Measurements from ENCODE around the gene GTF2F2.

GTF2F2 gene, protein sequence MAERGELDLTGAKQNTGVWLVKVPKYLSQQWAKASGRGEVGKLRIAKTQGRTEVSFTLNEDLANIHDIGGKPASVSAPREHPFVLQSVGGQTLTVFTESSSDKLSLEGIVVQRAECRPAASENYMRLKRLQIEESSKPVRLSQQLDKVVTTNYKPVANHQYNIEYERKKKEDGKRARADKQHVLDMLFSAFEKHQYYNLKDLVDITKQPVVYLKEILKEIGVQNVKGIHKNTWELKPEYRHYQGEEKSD

DNA sequence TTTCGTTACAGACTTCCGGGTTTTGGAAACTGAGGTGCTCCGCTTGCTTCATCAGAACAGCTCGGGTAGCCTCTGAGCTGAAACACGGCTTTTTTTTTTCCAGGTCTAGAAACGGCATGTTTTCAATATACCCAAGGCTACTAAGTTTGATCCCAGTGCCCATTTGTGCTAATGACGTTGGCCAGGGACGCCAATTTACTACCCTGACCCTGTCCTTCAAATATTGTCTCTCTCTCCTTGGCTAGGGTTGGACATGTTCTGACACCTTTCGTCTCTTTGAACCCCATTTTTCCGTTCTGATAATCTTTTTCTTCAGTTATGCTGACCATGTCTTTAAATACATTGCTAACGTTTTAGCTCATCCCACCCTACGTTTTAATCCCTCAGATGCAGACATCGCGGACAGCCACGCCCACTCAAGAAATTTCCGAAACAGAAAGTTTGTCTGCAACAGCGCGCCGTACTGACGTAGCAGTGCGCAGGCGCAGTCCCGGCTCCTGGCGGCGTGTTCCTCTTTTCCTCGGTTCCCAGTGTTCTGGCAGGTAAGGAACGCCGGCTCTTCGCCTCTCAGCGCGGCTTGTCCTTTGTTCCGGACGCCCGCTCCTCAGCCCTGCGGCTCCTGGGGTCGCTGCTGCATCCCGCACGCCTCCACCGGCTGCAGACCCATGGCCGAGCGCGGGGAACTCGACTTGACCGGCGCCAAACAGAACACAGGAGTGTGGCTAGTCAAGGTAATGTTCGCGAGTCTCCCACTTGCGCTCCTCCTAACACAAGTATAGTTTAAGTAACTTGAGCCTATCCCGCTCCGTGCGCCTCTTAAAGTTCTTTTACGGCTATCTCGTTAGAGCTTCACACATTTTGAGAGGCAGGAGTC, at the start of gene GTF2F2:
TSS of gene GTF2F2 (plus strand) at position 520 of the 874 bp plus-strand sequence. CDS start at position 666, 146 bp downstream.
- DNase-seq = peak; percentile 94

DNA sequence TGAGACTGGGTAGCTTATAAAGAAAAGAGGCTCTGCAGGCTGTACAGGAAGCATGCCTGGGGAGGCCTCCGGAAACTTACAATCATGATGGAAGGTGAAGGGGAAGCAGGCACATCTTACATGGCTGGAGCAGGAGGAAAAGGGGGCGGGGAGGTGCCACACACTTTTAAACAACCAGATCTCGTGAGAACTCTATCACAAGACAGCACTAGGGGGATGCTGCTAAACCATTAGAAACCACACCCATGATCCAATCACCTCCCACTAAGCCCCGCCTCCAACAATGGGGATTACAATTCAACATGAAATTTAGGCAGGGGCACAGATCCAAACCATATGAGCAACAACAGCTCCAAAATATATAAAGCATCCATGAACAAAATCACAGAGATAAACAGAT, 46.5 kb upstream of the GTF2F2 start:
- peak; percentile 36 for DNase-seq

DNA sequence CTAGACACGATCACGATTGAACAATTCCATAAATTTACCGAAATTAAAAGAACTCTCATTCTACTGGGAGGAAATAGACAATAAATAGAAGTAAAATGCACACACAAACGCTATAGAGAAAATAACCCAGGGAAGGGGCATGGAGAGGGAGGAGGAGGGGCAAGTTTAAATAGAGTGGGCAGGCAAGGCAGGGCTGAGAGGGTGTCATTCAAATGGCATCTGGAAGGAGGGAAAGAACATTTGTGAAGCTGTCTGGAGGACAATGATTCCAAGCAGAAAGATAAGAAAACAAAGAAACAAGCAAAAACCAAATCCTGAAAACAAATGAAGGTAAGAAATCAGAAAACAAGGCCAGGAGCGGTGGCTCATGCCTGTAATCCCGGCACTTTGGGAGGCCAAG, 45.6 kb upstream of the GTF2F2 start:
- DNase-seq = no peak

DNA sequence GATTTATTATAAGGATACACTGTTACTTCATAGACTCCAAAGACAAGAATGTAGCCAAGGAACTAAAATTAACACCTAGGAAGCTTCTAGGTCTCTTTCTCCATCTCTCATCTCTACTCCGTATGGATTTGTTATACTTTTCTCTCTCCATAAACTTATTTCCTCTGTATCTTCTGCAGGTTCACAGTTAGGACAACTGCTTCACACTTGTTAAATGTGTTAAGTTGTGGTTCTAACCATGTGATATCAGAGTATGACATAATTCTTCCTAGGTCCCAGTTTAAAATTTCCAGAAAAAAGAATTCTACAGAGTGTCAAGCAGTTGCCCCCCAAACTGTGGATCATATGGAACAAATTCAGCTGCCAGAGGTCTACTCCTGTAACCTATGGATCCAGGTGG, 42.3 kb upstream of the GTF2F2 start:
- no peak for DNase-seq

DNA sequence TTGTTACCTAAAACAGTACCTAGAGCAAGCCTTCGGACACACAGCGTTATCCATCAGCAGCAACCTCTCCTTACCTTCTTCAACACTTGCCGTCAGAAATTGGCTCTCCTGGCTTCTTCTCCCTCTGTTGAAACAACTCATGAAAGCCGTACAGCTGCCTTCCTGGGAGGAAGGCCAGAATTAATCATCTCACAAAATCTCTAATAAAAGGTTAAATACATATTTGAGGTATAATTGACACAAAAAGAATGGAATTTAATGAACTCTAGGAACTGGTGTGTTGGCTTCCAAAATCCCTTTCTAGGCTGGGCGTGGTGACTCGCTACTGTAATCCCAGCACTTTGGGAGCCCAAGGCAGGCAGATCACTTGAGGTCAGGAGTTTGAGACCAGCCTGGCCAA, 37.3 kb upstream of the GTF2F2 start:
- DNase-seq = no peak

DNA sequence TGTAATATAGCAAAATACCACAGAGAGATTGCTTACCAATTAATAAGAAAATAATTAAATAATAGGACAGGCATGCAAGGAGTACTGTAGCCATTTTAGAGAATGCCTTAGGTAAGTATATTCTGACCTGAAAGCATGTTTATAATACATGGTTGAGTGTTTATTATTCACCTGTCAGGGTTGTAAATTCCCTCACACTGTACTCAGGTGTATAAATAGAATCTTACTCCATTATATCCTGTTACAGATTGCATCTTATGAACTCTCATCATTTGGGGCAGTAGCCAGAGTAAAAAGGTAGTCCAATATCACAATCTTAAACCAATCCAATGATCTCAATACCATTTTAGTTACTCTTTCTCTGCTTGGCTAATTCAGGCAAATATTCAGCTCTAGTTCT, 35.8 kb upstream of the GTF2F2 start:
- DNase-seq = no peak

DNA sequence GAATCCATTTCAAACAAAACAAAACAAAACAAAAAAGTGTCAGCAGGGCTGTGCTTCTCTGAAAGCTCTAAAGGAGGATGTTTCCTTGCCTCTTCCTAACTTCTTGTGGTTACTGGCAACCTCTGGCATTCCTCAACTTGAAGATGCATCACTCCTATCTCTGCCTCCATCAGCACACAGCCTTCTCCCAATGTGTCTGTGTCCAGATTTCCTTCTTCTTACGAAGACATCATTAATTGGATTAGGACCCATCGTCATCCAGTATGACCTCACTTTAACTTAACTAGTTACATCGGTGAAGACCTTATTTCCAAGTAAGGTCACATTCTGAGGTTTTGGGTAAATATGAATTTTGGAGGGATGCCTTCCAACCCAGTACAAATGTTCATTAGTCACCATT, 33.8 kb upstream of the GTF2F2 start:
- DNase-seq = no peak

DNA sequence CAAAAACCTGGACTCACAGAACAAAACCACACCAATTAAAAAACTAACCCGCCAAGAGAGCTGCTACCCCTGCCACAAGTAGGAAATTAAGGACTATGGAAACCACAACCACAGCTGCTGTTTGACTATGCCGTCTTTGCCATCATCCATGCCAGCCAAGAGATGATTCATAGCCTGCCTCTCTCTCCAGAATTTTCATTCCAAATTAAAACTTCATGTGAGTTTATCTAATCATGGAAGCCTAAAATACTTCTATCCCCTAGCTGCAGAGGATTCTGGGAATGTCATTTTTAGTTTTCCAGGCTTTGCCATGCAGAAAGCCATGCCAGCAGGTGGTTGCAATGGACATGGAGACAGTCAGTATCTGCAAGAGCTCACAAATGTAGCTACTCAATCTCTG, 27.6 kb upstream of the GTF2F2 start:
- DNase-seq = peak; percentile 44

DNA sequence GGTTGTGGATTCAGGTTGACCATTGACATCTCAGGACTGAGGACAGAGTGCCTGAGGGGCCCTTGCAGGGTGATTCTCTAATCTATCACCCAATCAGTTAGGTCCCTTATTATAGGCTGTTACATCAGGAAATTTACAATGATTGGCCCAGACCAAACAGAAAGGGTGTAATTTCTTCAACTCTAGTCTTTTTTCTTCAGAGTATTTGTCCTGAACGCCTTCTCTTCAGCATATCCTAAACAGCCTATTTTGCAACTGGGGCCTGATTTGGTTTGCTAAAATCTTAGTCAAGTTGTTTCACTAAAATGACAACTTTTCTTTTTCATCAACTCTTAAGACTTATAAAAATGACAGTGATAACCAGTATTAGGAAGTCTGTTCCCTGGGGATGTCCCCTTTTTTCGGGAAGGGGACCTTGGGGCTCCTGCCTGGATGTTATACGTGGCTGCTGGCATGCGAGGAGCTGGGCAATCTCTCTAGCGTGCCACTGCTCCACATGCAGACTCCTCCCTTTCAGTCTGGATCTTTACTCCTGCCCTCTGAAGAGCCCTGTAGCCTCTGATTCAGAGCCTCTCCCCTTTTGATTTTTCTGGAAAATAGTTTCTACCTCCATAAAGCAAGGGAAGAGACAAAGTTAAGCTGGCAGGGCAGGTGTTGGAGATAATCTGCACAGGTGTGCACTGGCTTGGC, 19.6 kb upstream of the GTF2F2 start:
- no peak for DNase-seq

DNA sequence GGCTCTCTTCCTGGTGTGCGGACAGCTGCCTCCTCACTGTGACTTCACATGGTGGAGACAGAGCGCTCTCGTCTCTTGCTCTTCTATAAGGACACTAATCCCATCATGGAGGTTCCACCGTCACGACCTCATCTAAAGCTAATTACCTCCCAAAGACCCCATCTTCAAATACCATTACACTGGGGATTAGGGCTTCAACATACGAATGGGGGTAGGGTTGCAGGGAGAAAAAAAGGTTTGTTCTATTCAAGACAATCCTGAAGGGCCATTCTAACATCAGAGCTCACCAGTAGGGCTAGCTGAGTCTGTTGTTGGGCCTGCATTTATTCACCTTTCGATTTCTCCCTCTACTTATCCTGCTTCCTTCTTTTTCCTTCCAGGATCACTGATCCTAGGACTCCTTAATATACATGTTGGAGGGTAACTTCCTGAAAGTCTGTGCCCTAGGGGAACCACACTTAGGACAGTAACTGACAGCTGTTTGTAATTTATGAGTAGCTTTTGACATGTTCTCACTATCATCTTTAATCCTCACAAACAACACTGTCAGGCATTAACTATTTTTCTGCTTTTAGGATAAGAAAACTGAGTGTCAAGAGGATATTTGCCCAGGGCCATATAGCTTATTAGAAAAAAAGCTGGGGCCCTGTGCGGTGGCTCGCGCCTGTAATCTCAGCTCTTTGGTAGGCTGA, 18.8 kb upstream of the GTF2F2 start:
- DNase-seq = no peak

DNA sequence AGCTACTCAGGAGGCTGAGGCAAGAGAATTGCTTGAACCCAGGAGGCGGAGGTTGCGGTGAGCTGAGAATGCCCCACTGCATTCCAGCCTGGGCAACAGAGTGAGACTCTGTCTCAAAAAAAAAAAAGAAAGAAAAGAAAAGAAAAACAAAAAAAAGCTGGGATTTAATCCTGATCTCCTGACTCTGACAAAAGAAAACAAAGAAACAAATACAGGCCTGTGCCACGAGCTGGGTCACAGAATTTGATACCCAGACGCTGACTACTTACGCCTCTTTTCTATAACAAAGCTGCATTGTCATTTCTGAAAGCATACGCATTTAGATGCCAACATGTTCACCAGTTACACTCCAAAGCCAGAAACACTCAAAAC, 18.2 kb upstream of the GTF2F2 start:
- no peak for DNase-seq

DNA sequence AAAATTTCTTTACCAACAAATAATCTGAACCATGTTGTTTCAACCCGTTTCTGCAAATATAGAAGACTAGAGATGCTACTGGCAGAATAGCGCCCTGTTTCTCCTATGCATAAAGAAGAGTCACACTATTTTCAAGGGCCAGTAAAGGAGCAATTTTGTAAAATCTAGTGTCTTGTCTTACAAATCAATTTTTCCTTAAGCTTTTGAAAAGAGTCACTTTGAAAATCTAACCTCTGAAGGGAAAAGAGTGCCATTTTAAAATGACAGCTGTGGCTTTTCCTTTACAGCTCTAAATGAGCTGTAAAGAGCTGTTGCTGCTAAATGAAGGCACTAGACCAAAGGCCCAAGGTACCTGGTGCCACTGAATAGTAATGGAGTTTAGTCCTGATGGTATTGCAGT, 16.9 kb upstream of the GTF2F2 start:
- DNase-seq = no peak

DNA sequence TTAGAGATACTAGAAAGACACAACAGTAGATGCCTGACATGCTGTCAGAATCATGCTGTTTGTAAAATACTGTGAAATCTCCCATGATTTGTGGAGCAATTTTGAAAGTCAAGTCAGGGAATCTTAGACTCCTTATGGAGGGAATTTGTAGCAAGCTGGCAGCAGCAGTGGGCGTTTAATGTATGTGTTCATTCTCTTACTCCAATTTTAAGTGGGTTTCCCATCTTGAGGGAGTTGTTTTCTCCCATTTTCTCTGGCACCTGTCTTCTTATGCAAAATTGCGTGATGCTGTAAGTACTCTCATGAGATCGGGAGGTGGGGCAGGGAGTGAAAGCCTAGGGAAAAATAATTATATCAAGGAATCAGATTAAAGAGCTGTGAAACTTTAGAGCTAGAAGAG, 16.0 kb upstream of the GTF2F2 start:
- DNase-seq = no peak

DNA sequence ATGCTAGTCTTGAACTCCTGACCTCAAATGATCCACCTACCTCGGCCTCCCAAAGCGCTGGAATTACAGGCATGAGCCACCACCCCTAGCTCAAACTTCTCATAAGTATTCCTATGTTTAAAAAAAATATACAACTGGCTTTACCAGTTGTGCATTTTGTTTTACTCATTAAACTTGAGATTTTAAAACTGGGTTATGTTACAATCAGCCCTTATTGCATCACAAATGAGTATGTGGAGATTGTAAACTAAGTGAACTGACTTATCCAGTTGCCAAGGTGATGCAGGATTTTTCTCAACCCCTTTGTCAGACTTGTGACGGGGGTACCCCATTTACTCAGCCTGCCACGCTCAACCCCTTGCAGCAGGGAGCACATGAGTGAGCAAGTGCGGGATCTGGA, 14.4 kb upstream of the GTF2F2 start:
- DNase-seq = no peak

DNA sequence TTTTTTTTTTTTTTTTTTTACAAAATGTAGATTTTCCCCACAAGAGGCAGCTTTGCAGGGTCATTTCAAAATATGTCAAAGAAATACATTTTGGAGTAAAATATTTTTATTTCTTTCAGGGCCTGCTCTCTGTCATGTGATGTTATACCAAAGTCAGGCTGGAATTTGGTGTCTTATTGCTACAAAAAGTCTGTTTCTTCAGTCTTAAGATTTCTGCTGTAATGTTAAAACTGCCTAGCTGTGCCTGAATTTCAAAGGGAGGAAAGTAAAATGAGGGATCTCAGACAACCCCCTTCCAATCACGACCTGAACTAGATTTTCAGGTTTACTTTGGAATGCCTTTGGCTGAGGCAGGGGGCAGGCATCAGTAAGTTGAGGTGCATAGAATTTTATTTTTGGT, 12.8 kb upstream of the GTF2F2 start:
- no peak for DNase-seq

DNA sequence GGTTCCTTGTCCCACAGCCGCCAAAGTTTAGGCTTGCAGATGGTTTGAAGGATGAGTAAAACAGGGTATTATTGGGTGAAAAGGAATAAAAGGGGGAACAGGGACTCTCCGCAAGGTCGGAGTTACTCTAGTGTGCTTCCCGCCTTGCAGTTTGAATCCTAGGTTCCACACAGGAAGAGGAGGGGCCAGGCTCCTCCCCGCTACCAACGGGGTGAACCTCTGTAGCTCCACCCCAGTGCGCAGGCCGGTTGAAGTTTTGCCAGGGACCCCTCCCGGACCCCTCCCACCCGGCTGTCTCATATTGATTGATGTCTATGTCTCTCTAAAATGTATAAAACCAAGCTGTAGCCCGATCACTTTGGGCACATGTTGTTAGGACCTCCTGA, 11.6 kb upstream of the GTF2F2 start:
- peak; percentile 30 for DNase-seq

DNA sequence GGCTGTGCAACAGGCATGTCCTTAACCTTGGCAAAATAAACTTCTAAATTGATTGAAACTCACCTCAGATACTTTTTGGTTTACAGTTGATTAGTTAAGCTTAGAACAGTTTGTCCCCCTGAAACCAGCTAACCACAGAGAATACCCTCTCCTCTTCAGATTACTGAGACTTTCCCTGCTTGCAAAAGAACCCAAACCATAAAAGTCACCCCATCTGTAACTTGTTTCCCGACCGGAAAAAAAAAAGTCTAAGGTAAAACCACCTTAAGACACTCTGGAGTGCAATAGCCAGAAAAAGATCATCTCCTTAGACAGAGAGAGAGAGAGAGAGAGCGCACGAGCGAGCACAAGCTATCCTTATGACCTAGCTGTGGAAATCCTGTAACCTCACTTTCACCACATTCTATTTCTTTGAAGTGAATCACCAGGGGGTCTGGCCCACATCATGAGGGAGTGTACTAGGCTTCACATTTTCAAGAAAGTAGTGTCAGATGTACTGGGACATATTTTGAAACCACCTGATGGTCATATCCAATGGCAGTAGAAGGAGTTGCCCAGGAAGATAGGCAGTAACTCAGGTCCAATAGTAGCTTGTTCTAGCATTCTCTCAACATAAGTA, 11.1 kb upstream of the GTF2F2 start:
- no peak for DNase-seq

DNA sequence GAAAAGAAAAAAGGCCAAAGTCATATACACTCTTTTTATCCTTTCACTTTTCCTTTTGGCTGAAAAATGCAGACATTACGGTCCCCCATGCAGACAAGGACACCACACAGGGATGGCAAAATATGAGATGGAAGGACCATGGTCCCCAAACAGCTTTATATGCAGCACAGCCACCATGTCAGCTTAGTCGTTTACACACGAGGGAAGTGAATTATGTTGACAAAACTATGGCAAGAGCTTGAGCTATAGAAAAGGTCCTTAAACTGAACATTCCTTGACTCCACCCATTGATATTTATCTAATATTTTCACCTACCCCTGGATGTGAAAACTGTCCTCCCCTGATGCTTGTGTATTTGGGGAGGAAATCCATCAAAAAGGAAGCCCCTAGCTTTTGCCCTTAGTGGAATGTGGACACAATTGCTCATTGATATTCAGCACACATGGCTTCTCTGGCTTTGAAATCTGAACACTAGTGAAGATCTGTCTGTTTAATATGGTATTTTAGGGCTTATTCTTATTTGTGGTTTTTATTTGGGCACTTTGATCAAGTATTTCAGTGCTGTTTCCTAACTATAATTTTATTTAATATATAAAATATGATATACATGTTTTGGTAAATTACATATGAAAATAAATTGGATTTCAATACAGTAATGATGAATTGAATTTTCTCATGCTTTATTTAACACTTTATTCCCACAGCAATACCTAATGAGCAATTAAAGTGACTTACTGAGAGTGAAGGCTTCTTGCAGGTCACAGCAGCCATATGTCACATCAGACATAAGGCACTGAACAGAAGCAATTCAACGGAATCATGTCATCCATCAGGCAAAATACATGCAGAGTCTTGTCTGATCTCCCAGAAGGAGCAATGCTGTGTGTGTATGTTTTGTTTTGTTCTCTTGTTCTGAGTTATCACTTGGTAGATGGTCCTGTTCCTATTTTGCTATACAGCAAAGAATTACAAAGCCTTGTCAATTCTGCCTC, 6.8 kb upstream of the GTF2F2 start:
- no peak for DNase-seq

DNA sequence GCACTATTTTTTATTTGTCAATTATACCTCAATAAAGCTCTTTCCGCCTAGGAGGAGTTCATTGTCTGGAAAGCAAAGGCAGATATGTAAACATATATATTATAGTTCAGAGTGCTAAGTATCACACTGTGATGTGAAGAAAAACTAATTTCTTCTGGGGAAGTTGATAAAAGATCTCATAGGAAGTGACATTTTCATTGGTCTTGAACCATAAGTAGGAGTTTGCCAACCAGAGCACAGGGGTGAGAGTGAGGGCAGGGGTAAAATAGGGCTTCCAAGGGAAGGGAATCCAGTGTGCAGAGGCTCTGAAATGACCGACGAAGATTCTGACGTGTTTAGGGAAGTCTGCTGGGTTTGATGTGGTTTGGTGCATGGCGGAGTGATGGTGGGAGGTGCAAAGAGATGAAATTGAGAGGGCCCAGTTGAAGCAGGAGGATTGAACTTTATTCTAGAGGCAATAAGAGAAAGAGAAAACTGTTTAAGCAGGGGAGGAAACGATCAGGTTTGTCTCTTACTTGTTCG, 780 bp upstream of the GTF2F2 start:
- DNase-seq = peak; percentile 69

DNA sequence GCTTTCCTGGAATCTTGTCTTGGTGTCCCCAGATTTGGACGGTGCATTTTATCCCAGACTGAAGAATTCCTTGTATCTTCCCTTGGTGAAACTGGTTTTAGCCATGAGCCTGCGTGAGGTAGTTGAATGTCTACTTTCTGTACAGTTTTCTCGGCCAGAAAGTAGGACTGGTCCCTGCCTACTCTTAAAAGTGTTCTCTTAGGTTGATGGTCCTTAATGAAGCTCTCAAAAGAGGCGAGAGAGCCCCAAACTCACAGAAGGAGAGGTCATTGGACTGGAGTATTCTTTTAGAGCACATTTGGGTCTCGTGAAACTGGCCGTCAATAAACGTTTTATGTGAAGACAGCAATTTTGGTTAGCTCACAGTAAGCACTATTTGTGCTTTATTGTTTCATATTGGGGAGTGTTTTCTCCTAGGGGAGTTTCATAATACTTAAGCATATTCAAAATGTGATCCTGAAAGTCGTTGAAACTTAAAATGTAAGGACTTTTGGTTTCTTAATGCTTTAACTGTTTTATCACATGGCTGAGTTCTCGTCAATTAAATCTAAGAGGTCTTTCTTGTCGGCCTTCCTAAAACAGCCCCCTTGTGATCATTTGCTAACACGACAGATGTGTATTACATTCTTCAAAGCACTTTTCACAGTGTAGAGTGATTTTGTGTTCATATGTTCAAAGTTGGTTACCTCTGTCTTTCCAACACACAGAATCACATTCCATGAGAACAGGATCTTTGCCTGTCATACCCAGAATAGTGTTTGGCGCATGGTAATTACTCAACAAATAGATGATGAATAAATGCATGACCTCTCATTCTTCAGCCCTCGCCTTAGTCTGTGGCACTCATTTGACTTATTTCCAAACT, 889 bp downstream of the GTF2F2 start:
- peak; percentile 75 for DNase-seq

All from hematopoietic multipotent progenitor cell treated with erythropoietin and hydrocortisone succinate and interleukin-3 and kit ligand, for 4 days (in vitro differentiated cells).